ENCODE results near the gene CRMP1.

The CRMP1 gene

GRCh38 chr4:5919044-5919443, 26.2 kb upstream of the CRMP1 start:
- no peak for DNase-seq

GRCh38 chr4:5918331-5918985, 25.6 kb upstream of the CRMP1 start:
- no peak for DNase-seq

GRCh38 chr4:5917672-5918071, 24.8 kb upstream of the CRMP1 start:
- no peak for DNase-seq

GRCh38 chr4:5916229-5916628, 23.3 kb upstream of the CRMP1 start:
- DNase-seq: no peak

GRCh38 chr4:5913454-5913853, 20.6 kb upstream of the CRMP1 start:
- DNase-seq: no peak

- no peak for DNase-seq
Observed at GRCh38 chr4:5912614-5913019, 19.7 kb upstream of the CRMP1 start.

- no peak for DNase-seq
Observed at GRCh38 chr4:5908876-5909427, 16.1 kb upstream of the CRMP1 start.

GRCh38 chr4:5906191-5906590, 13.3 kb upstream of the CRMP1 start:
- no peak for DNase-seq

- no peak for DNase-seq
Observed at GRCh38 chr4:5905714-5906113, 12.8 kb upstream of the CRMP1 start.

GRCh38 chr4:5900844-5901243, 8.0 kb upstream of the CRMP1 start:
- no peak for DNase-seq

- DNase-seq: no peak
Observed at GRCh38 chr4:5899881-5900280, 7.0 kb upstream of the CRMP1 start.

GRCh38 chr4:5899396-5899795, 6.5 kb upstream of the CRMP1 start:
- no peak for DNase-seq

- no peak for DNase-seq
Observed at GRCh38 chr4:5897674-5898073, 4.8 kb upstream of the CRMP1 start.

- no peak for DNase-seq
Observed at GRCh38 chr4:5895287-5895686, 2.4 kb upstream of the CRMP1 start.

GRCh38 chr4:5894266-5894665, 1.4 kb upstream of the CRMP1 start:
- DNase-seq: no peak

- no peak for DNase-seq
Observed at GRCh38 chr4:5893591-5893990, 705 bp upstream of the CRMP1 start.

- no peak for DNase-seq
Observed at GRCh38 chr4:5892323-5893003, 423 bp downstream of the CRMP1 start.

GRCh38 chr4:5891563-5892322, 1.1 kb downstream of the CRMP1 start:
- no peak for DNase-seq

- DNase-seq: peak; percentile 45
Observed at GRCh38 chr4:5890063-5890727, 2.7 kb downstream of the CRMP1 start.

GRCh38 chr4:5889002-5889696, 3.7 kb downstream of the CRMP1 start:
- no peak for DNase-seq

GRCh38 chr4:5888222-5889001, 4.5 kb downstream of the CRMP1 start:
- DNase-seq: peak; percentile 46

Data from femur (tissue), 1 donor.